HG02623 (cell line): Measurements from ENCODE around the gene SAPCD2.
"Not testable (repeated sequence)": the region's sequence is repeated elsewhere in the genome, so short reads cannot be mapped to it uniquely, and the experiment has no call there.

ENCODE experiments used
- ATAC-seq: cut with Tn5 transposase; IDR thresholded peaks from one replicate; pipeline ENCODE4 v1.9.1; 2021; ENCODE audit warnings: moderate library complexity; ENCODE audit not compliant: unreplicated experiment

The SAPCD2 gene

GRCh38 chr9:137034039-137034708 lies 36.2 kb downstream of the SAPCD2 start:
- no peak for ATAC-seq

- ATAC-seq: not testable (repeated sequence)
Observed at GRCh38 chr9:137033481-137033880, 36.9 kb downstream of the SAPCD2 start.

- ATAC-seq: no peak
Observed at GRCh38 chr9:137032858-137033257, 37.5 kb downstream of the SAPCD2 start.

- ATAC-seq: no peak
Observed at GRCh38 chr9:137031904-137032640, 38.3 kb downstream of the SAPCD2 start, which contains the start of gene FUT7. TSS of gene FUT7 (minus strand) at chr9:137032088. CDS start at chr9:137031991, 97 bp downstream.

GRCh38 chr9:137030538-137031527 lies 39.5 kb downstream of the SAPCD2 start:
- no peak for ATAC-seq

GRCh38 chr9:137030006-137030405 lies 40.4 kb downstream of the SAPCD2 start:
- no peak for ATAC-seq

GRCh38 chr9:137029058-137029936 lies 41.1 kb downstream of the SAPCD2 start:
- ATAC-seq: no peak

- no peak for ATAC-seq
Observed at GRCh38 chr9:137028263-137029057, 41.9 kb downstream of the SAPCD2 start.

GRCh38 chr9:137027369-137028262 lies 42.7 kb downstream of the SAPCD2 start, which contains the start of gene ABCA2:
TSS of gene ABCA2 (minus strand) at chr9:137028237. CDS start at chr9:137028140, 97 bp downstream.
- ATAC-seq: no peak

- ATAC-seq: no peak
Observed at GRCh38 chr9:137026828-137027227, 43.5 kb downstream of the SAPCD2 start.

GRCh38 chr9:137026384-137026783 lies 44.0 kb downstream of the SAPCD2 start:
- no peak for ATAC-seq

GRCh38 chr9:137025517-137025966 lies 44.8 kb downstream of the SAPCD2 start:
- no peak for ATAC-seq

- no peak for ATAC-seq
Observed at GRCh38 chr9:137023583-137023991, 46.8 kb downstream of the SAPCD2 start.

- no peak for ATAC-seq
Observed at GRCh38 chr9:137023157-137023556, 47.2 kb downstream of the SAPCD2 start.

GRCh38 chr9:137022662-137023008 lies 47.7 kb downstream of the SAPCD2 start:
- ATAC-seq: no peak

- no peak for ATAC-seq
Observed at GRCh38 chr9:137021979-137022661, 48.2 kb downstream of the SAPCD2 start.

- ATAC-seq: no peak
Observed at GRCh38 chr9:137021568-137021978, 48.8 kb downstream of the SAPCD2 start.
